ENCODE data around the gene TRAF3IP1.

GRCh38 chr2:238339814-238340213 is 19.5 kb downstream of the TRAF3IP1 start:
- TF ChIP-seq CTCF (IDR thresholded peaks at IDR 0.05) = no peak
- TF ChIP-seq POLR2AphosphoS5 (IDR thresholded peaks at IDR 0.05) = no peak
- TF ChIP-seq POLR2A (IDR thresholded peaks at IDR 0.05) = no peak
